Right forelimb (tissue), 1 donor: ENCODE results near the gene TIRAP.

Experiments
- DNase-seq: peaks from one replicate; pipeline ENCODE4 v3.0.0-alpha.2; 2018

Gene TIRAP

DNA sequence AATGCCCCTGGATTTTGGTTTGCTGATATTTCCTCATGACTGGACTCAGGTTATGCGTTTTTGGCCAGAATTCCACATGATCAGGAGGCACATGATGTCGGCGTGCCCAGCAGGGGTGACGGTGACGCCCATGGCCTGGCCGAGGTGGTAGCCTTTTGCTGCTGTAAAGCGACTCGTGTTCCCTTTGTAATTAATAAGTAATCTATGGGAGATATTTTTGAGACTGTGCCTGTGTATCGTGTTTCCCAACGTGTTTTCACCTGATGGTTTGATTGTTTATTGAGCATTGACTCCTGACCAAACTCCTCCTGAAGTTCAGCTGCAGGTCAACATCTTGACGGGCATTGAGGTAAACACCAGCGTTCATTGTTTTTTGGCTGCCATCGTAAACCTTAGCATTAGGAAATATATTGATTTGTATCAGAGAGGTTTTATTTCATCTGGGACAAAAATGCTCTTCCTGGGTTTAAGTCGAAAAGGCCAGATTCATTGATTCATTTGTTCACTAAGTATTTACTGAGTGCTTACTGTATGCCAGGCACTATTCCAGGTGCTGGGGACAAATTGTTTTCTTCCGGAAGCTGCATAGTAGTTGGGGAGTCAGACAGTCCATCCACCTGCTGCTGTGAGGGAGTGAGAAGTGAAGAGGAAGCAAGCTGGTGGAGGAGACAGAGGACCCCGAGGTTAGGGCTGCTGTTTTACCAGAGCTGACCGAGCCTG, 44.5 kb downstream of the TIRAP start:
- peak; percentile 17 for DNase-seq

DNA sequence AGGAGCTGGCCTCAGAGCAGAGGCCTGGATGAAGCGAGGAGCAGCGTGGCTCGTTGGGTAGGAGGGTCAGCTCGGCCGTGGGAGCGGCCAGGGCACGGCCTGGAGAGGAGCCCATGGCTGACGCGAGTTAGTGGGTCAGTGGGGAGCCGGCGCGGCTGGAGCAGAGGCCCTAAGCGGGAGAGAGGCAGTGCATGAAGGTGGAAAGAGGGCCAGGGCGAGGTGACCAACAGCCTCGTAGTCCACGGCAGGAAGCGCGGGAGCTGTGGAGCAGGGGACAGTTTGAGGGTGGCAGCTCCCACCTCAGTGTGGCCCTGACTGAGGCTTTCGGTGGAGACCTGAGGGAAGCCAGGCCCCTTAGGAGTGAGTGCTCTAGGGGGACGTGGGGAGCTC, 45.1 kb downstream of the TIRAP start:
- peak; percentile 35 for DNase-seq

DNA sequence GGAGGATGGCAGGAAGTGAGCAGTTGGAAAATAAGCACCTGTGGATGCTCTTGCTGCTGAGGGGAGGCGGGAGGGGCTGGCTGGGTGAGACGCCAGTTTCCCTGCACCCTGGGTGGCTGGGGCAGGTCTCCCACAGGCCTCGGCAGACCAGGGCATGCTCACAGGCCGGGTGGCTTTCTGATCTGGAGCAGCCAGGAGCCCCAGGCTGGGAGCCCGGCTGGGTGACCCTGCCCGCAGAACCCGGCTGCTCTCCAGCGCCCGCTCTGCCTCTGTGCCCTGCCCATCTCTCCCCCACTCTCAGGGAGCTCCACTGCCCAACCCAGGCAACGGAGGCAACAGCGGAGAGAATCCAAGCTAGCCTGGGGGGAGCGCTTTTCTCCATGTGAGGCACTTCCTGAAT, 45.6 kb downstream of the TIRAP start:
- peak; percentile 16 for DNase-seq

DNA sequence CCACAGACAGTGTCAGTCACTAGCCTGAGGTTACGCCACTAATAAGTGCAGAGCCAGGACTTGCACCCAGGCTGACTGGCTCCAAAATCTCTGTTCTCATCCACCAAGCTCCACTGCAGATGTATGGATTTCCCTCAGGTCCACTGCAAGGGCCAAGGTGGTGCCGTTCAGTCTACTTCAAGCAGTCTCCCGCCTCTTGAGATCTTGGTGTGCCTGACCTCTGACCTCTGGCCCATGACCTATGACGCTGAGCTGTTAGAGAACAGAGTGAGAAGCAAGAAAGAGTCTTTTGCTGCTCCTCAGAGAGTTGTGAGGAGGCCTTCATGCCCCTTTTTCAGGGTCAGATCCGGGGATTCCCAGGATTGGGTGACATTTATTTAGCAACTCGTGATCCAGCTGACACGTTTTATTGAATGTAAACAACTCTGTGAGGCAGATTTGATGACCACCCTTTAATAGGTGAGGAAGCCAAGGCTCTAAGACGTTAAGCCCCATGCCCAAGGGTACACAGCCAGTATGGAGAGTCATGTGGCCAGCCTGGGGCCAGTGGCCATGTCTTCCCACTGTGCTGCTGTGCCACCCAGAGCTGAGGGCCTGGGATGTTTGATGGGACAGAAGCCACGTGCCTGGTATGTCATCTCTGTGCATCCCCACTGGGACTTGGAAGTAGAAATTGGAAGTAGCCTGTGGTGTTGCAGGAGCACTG, 46.2 kb downstream of the TIRAP start:
- peak; percentile 28 for DNase-seq

DNA sequence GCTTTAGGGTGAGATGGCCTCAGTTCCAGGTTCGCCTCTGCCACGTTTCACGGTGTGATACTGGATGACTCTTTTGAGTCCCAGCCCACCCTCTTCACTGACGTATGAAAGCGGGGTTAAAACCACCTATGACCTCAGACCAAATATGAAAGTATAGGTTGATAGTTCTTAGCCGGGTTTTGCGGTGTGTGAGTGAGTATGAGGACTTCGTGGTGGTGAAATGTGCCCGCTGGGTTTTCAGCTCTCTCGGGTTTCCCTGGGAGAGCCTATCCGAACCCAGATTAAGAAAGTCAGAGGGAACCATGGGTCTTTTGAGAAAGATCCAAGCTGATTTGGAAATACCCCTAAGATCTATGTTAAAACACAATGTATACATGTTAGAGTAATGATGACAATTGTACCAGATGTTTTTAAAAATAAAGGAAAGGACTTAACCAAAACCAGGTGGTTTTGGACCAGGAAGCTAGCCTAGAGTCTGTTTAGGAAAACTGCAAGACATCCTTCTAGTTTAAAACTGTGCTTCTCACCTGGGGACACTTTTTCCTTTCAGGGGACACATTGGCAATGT, 46.8 kb downstream of the TIRAP start:
- peak; percentile 30 for DNase-seq

DNA sequence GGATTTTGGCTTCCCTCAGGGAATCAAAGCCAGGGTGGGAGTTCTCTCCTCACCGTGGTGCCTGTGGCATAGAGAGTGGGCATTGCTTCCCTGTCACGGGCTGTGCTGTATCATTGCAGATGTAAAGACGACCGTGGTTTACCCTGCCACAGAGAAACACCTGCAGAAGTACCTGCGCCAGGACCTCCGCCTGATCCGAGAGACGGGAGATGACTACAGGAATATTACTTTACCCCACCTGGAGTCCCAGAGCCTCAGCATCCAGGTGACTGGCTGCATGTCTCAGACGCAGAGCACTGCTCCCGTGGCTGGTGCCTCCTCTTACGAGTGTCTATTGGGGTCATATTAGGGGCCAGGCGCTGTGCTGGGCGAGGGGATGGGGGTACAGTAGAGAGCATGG, 48.4 kb downstream of the TIRAP start:
- DNase-seq = peak; percentile 37

DNA sequence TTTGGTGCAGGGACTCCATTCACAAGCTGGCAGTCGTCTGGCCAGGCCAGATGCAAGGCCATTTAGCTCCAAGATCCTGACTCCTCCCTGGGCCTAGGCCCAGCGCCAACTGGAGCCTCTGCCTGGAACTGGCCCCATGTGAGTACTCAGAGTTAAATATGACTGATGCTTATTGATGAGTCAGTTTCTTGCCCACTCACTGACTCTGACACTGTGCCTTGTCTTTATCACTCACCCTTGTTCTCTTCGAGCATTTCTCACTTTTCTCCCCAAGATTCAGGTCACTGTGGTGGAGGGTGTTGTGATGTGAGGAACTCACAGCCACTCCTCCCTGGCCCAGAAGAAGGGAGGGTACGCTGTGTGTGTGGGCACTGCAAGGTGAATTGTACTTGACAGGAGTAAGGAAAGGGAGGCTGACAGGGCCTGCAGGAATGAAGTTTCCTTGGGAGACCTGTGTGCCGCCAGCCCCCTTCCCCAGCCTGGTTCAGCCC, 49.4 kb downstream of the TIRAP start:
- peak; percentile 63 for DNase-seq

DNA sequence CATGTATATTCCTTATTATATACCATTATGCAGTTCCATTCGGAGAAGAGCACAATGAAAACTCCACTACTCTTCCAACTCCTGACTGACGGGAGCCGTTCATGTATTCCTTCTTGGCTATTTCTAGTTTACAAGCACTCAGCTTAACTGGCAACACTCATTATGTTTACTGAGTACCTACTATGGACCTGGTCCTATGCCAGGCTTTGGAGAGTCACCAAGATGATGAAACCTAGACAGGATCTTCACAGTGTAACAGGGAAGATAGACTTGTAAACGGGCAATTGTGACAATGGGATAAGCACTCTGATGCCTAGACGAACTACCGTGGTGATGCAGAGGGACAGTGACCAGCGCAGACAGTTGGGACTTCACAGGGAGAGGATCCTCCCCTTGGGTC, 50.2 kb downstream of the TIRAP start:
- DNase-seq = peak; percentile 15

DNA sequence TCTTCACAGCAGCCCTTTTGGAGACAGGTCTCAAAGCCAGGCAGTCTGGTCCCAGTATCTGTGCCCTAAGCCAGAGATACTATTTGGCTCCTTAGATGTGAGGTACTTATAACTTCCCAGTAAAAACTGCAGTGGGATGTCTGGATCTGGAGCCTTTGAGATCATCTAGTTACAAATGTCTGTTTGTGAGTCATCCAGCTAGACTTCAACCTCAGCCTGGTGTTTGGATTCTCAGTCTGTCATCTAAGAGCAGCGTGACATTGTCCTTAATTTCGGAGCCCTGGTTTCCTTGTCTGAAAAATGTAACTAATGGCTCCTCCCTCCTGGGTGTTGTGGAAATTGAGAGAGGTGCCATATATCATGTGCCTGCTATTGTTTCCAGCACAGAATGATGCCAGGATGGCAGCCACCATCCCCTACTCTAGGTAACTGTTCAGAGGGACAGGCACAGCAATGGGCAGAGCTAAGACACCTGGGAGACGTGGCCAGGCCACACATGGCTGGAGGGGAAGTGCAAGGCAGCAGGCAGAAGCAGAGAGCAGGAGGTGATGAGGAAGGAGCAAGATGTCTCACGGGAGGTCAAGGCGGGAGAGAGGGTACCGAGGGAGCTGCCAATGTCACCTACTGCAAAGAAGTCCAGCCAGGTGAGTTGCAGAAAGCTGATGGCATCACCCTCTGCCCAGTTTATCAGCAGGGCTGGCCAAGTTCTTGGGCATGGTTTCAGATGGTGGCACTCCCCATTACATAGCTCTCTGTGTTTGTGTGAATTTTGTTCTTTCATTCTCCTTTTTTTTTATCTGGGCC, 52.0 kb downstream of the TIRAP start:
- peak; percentile 31 for DNase-seq

DNA sequence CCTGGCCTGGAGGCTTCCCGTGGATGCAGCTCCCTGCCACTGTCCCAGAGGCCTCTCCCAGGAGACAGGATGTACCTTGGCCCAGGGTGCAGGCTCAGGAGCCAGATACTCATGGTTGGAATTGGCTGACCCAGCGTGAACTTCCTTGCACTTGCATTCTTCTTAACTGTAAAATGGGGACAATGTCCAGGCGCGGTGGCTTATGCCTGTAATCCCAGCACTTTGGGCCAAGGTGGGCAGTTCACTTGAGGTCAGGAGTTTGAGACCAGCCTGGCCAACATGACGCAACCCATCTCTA, 52.5 kb downstream of the TIRAP start:
- no peak for DNase-seq

DNA sequence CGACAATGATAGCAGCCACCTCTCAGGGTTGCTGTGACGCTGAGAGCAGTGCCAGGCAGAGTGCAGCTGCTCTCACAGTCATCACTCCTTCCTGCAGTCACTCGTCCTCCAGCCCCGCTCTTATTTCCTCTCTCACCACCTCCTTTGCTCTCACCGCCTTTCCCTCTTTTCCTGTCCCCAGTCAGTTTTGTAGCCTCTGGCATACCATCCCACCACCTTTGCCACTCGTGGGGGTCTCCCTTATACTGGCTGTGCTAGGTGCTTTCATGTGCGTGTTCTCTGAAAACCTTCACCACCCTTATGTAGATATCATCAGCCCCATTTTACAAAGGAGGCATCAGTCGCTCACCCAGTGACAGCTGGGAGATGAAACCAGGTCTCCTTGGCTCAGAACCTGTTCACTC, 53.2 kb downstream of the TIRAP start:
- DNase-seq = no peak

DNA sequence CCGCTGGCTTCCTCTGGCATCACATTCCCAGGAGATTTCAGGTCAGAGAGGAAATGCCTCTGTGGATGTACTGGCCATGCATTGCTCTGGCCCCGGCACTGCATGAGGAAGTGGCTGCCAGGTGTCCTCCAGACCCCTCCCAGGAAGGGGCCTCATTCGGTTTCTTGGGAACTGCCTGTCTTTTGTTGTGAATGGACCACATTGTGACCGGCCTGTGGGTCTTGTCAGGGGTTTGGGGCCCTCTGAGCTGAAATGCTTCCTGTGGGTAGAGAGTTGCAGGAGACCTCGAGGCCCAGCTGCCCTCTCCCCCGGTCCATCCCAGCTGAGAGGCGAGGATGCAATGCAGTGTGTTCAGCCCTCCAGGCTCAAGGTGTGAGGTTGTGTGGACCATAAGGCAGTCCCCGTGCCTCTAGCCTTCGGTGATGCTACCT, 53.8 kb downstream of the TIRAP start:
- DNase-seq = no peak

DNA sequence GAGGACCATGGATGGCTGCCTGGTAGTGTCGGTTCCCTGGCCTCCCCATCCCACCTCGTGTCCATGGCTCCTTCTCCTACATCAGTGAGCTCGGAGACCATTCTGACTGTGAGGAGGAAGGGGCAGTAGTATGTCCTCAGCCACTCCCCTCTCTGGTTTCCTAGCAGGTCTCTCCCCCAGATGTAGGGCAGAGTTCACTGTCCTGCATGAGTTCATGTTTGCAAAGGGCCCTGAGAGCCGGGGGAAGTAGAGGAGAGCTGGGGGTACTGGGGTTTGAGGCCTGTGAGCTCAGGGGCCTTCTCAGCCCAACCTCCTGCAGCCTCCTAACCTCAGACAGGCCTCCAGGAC, 54.2 kb downstream of the TIRAP start:
- DNase-seq = peak; percentile 42

DNA sequence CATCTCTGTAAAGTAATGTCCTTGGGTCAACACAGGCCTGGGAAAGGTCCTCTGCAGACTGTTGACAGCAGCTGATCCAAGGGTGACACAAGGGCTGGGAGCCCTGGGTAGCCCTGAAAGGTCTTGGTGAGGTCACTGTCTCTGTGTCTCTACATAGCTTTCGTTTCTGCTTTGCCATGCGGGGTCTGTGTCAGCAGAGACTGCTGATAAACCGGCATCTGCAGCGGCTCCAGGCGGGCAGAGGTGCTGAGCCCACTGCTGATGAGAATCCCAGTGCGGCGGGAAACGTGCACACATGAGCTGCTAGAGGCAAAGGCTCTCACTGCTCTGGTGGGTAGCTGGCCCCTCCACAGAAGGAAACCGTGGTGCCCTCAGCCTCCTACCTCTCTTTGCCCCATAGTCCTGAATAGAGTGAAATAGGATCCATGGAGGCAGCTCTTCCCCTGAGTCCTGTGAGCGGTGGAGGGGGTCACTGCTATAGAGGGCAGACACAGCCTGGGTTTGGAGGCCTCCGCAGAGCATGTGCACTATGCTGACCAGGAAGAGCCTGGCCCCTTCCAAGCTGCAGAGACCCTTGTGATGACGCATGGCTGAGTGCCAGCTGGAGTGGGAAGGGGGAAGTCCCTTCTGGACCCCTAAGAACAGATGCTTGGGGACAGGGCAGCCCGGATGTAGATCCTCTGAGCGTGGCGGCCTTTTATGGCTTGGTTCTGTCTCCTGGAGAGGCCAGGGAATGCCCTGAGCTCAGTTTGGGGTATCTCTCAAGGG, 54.8 kb downstream of the TIRAP start:
- DNase-seq = peak; percentile 42

DNA sequence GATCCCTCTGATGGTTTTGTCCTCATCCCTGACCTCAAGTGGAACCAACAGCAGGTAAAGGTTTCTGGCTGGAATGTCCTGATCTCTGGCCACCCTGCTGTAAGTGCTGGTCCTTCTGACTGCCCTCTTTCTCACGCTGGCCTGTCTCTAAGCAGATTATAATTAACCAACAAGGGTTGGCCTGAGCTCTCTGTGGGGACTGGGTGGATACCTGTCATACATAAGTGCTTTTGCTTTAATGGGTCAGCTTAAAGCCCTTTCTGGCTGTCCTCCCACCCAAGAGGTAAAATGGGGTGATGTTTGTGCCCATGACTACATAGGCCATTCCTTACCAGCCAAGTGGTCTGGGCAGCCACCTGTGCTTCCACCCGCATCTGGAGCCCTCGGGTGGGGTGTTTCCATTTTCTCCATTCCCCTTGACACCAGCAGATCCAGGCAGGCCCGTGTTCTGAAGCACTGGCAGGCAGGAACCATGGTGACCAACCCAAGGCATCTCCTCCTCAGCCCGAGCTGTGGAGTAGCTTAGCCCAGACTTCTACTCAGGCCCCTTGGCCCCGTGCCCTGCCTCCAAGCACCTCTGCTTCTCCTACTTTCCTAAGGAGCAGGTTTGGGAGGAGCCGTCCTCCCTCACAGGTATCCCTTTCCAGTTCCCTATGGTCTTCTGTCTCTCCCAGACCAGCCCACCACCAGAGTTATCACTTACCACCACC, 55.6 kb downstream of the TIRAP start:
- DNase-seq = peak; percentile 32

DNA sequence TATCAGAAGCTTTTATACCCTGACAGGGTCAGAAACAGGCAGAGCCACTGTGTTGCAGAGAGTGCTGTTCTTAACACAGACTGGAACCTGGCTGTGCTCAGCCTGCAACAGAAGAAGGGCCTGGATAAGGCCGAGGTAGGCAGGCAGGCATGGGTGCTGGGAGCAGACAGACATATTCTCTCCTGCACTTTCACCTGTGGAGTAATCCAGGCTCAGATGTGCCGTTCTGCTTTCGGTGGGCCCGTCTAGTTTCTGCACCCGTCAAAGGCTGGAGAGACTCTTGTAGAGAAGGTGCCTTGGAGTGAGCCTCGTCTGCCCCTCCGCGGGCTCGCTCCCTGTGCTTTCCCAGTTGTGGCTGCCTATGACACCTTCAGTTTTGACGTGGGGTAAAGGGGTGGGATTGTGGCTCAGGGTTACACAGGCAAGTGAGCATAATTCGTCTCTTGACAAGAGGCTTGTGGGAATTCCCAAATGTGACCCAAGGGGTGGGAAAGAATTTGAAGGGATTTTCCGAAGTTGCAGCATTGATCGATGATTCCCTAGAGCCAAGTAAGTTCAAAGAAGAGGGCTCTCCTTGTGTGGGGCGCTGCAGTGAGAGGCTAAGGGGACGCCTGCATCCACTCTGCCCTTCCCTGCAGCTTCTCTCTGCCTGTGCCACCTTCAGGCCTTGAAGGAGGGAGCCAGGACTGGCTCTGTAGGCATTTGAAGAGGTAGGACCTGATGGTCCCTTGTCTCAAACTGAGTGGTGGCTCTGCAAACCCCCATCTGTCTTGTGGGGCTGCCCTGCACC, 56.4 kb downstream of the TIRAP start:
- peak; percentile 34 for DNase-seq

DNA sequence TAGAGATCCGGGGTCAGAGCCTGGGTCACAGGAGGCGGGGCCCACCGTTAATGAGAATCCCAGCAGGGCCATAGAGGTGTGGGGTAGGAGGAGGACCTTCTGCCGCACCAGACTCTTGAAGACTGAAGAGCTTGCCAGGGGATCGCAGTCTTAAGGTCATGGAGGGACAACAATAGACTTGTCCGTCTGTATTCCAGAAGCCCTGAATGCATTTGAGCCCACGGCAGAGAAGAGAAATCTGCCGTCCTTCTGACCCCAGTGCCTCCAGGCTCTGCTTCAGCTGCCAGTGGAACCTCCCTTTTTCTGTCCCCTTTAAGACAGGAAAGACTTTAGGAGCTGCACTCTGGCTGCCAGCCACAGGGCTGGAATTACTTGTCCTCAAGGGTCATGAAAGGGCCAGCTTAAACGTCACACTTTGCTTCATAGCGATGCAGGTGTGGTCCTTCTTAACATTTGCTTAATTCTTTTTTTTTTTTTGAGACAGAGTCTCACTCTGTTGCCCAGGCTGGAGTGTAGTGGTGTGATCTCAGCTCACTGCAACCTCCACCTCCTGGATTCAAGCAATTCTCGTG, 57.1 kb downstream of the TIRAP start:
- DNase-seq = peak; percentile 73

DNA sequence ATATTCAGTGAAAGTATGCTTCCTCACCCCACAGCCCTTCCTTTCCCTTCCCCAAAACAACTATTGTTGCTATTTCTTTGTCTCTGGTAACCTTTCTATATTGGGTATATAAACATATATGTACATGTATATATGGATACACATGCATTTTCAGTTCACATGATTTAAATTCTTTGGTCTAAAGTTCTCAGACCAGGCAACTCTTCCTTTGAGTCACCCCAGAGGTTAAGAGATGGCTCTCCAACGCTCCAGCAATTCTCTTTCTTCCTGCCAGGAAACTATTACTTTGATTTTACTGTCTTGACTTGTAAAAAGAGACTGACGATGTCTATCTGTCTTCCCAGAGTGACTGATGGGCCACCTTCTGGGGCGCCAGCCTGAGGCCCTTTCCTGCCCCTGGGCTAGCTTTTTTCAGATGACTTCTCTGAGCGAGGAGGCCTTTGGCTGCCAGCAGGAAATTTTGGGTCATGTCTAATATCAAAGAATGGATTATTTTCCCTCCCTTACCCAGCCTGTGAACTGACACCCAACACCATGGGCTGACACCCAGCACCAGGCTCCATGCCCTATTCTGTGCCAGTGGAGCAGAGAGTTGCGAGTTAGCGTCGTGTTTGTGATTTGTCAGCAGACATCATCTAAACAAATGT, 58.2 kb downstream of the TIRAP start:
- DNase-seq = no peak

DNA sequence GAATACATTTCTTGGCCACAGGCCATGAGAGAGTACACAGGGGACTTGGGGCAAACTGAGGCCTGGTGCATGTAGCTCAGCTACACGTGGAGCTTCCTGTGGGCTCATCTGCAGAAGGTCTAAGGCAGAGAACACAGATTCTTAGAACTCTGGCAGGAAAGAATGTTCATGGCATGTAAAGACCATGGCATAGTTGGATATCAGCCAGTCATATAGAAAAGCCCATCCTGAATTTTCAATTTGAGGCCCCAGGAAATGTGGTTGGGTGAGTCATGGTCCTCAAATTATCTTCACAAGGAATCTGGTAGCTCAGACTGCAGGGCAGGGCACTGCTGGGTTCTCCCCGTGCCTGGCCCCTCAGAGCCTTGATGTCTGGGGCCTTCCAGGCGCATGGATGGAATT, 58.9 kb downstream of the TIRAP start:
- DNase-seq = no peak

DNA sequence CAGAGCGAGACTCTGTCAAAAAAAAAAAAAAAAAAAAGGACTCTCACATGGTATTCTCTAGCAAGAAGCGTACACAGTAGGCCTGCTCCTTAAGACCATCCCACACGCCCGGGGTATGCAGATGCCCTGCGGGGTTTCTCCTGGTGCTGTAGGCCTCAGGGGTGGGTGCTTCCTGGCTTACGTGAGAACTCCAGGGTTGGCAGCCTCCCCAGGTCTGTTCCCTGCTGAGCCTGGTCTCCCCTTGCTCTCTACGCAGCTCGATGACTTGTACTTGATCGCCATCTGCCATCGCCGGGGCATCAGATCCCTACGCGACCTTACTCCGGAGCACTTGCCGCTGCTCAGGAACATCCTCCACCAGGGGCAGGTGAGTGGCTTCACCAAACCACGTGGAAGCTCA, 60.2 kb downstream of the TIRAP start:
- no peak for DNase-seq
